GM12892 (cell line): ENCODE measurements around the gene SPRN.

Experiments
- POLR2A ChIP-seq: IDR thresholded peaks from 2 replicates; pipeline ENCODE4 v1.6.1; 2011; ENCODE audit warnings: low read depth, low read length, control low read depth
- POLR2AphosphoS5 ChIP-seq: IDR thresholded peaks from 2 replicates; pipeline ENCODE4 v1.6.1; 2011; ENCODE audit warnings: low read depth, low read length, control low read depth
- TAF1 ChIP-seq: IDR thresholded peaks from 2 replicates; pipeline ENCODE4 v1.6.1; 2011; ENCODE audit warnings: low read depth, mild to moderate bottlenecking, control low read depth, low read length, borderline replicate concordance

- TF ChIP-seq POLR2AphosphoS5 (no peak), POLR2A (no peak), TAF1 (no peak)
Observed at GRCh38 chr10:133391249-133391635, 33.2 kb downstream of the SPRN start.
